Hypothalamus (tissue), 51 donors: ENCODE measurements around the gene SGO1.
"Not testable (repeated sequence)": the region's sequence is repeated elsewhere in the genome, so short reads cannot be mapped to it uniquely, and the experiment has no call there.

ENCODE experiments used
- DNase-seq, 51 donors: peaks; one replicate each; lab custom pipeline; 2025; lab: John Stamatoyannopoulos, UW

The SGO1 gene

GRCh38 chr3:20185679-20186599 lies at the start of gene SGO1:
TSS of gene SGO1 (minus strand) at chr3:20186206. CDS start at chr3:20184027, 2,179 bp downstream.
- peak; percentile 78 to 99 (median 97) for DNase-seq

GRCh38 chr3:20235796-20236195 lies 49.8 kb upstream of the SGO1 start:
- no peak for DNase-seq

- no peak for DNase-seq
These were observed 47.1 kb upstream of the SGO1 start for GRCh38 chr3:20232906-20233780.

- DNase-seq = no peak
These were observed 44.9 kb upstream of the SGO1 start for GRCh38 chr3:20230954-20231353.

- DNase-seq = peak in 2 of 51 donors; percentile 0 to 19
These were observed 39.8 kb upstream of the SGO1 start for GRCh38 chr3:20225769-20226168.

GRCh38 chr3:20222274-20222673 lies 36.3 kb upstream of the SGO1 start:
- no peak for DNase-seq

- DNase-seq = no peak
These were observed 32.2 kb upstream of the SGO1 start for GRCh38 chr3:20218215-20218614.

- no peak for DNase-seq
These were observed 29.6 kb upstream of the SGO1 start for GRCh38 chr3:20215636-20216035.

- DNase-seq = not testable (repeated sequence)
These were observed 27.5 kb upstream of the SGO1 start for GRCh38 chr3:20213491-20213890.

- DNase-seq = not testable (repeated sequence)
These were observed 21.9 kb upstream of the SGO1 start for GRCh38 chr3:20207945-20208344.

- not testable (repeated sequence) for DNase-seq
These were observed 19.9 kb upstream of the SGO1 start for GRCh38 chr3:20205898-20206297.

- no peak for DNase-seq
These were observed 15.1 kb upstream of the SGO1 start for GRCh38 chr3:20201143-20201542.

- DNase-seq = no peak
These were observed 11.8 kb upstream of the SGO1 start for GRCh38 chr3:20197775-20198174.

GRCh38 chr3:20194793-20195460 lies 8.9 kb upstream of the SGO1 start:
- DNase-seq = no peak

- no peak for DNase-seq
These were observed 5.0 kb upstream of the SGO1 start for GRCh38 chr3:20190991-20191390.

- peak in 6 of 51 donors; percentile 2 to 61 (median 11) for DNase-seq
These were observed 596 bp upstream of the SGO1 start for GRCh38 chr3:20186600-20187004.

GRCh38 chr3:20185331-20185678 lies 701 bp downstream of the SGO1 start:
- peak in 1 of 51 donors; percentile 1 for DNase-seq

GRCh38 chr3:20182206-20182605 lies 3.8 kb downstream of the SGO1 start:
- no peak for DNase-seq

GRCh38 chr3:20181276-20181675 lies 4.7 kb downstream of the SGO1 start:
- DNase-seq = no peak

GRCh38 chr3:20173844-20174410 lies 12.1 kb downstream of the SGO1 start:
- DNase-seq = no peak

GRCh38 chr3:20161714-20162113 lies 24.3 kb downstream of the SGO1 start:
- no peak for DNase-seq
